ENCODE measurements around the gene SLC35F3.

- TF ChIP-seq POLR2AphosphoS5 (IDR thresholded peaks at IDR 0.05; ENCODE audit: low read depth, low read length) (no peak), SIN3A (IDR thresholded peaks at IDR 0.05; ENCODE audit: borderline replicate concordance, insufficient read depth, low read length) (no peak), TAF1 (IDR thresholded peaks at IDR 0.05; ENCODE audit: borderline replicate concordance, insufficient read depth, low read length) (no peak), REST (IDR thresholded peaks at IDR 0.05; ENCODE audit: insufficient read depth in 1 of 2, low read depth in 2 of 2, low read length in 2 of 2) (no peak), FOXP2 (optimal IDR thresholded peaks at IDR 0.05; ENCODE audit: borderline replicate concordance, extremely low read depth, extremely low read length, insufficient read depth) (no peak)
Observed at GRCh38 chr1:233972563-233972950, 68.1 kb downstream of the SLC35F3 start.

All from PFSK-1 (cell line).